MM.1S (cell line): ENCODE data around the gene EMX2.

Experiments used
- EZH2 ChIP-seq: fragments of 300-600 bp; sonication (generic); optimal IDR thresholded peaks from 2 replicates; pipeline ENCODE3; 2017; ENCODE audit warnings: low read depth, mild to moderate bottlenecking, antibody characterized with exemption, low read length, mixed read lengths
- EZH2phosphoT487 ChIP-seq: fragments of 300-600 bp; sonication (generic); IDR thresholded peaks from 2 replicates; pipeline ENCODE4 v1.6.1; 2018; ENCODE audit warnings: antibody characterized with exemption, low read length
- TF ChIP-seq, protein P1 (sequence below): fragments of 300-600 bp; sonication (generic); IDR thresholded peaks from 2 replicates; pipeline ENCODE4 v1.5.1; 2016; ENCODE audit warnings: antibody characterized with exemption, low read length, mixed read lengths

DNA sequence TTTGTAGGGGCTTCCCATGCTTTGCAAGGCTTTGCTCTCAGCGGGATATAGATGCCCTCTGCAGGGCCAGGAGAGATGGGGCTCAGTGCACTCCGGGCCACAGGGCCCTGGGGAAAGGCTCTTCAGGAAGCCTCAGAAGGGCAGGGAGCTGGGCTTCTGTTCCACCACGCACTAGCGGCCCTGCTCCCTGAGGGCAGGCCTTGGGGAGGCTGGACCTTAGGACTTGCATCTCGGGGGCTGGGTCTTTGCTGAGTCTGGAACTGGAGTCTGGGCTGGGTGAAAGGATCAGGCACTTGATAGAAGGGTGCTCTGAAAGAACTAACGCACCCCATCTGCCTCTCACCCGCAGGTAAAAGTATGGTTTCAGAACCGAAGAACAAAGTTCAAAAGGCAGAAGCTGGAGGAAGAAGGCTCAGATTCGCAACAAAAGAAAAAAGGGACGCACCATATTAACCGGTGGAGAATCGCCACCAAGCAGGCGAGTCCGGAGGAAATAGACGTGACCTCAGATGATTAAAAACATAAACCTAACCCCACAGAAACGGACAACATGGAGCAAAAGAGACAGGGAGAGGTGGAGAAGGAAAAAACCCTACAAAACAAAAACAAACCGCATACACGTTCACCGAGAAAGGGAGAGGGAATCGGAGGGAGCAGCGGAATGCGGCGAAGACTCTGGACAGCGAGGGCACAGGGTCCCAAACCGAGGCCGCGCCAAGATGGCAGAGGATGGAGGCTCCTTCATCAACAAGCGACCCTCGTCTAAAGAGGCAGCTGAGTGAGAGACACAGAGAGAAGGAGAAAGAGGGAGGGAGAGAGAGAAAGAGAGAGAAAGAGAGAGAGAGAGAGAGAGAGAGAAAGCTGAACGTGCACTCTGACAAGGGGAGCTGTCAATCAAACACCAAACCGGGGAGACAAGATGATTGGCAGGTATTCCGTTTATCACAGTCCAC lies 5.4 kb downstream of the EMX2 start:
- TF ChIP-seq, protein P1, sequence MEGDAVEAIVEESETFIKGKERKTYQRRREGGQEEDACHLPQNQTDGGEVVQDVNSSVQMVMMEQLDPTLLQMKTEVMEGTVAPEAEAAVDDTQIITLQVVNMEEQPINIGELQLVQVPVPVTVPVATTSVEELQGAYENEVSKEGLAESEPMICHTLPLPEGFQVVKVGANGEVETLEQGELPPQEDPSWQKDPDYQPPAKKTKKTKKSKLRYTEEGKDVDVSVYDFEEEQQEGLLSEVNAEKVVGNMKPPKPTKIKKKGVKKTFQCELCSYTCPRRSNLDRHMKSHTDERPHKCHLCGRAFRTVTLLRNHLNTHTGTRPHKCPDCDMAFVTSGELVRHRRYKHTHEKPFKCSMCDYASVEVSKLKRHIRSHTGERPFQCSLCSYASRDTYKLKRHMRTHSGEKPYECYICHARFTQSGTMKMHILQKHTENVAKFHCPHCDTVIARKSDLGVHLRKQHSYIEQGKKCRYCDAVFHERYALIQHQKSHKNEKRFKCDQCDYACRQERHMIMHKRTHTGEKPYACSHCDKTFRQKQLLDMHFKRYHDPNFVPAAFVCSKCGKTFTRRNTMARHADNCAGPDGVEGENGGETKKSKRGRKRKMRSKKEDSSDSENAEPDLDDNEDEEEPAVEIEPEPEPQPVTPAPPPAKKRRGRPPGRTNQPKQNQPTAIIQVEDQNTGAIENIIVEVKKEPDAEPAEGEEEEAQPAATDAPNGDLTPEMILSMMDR, result no peak
- TF ChIP-seq EZH2phosphoT487 (no peak), EZH2 (no peak)
